K562 (cell line): ENCODE data around the gene INPP1. TPM values are rescaled to one million over a fixed set of nuclear protein-coding genes. Genes with fewer than 3 reads are reported as not detected.

Experiments
- CBX1 ChIP-seq: sonication (generic); IDR thresholded peaks from 2 replicates; pipeline ENCODE4 v1.6.1; 2016; ENCODE audit warnings: antibody characterized with exemption, low read depth, mild to moderate bottlenecking
- CREBBP ChIP-seq: IDR thresholded peaks from one replicate; pipeline ENCODE4 v1.6.1; 2012; ENCODE audit warnings: low read depth, mild to moderate bottlenecking, control low read depth, inconsistent platforms, low read length
- E2F1 ChIP-seq: sonication (generic); formaldehyde crosslinking; IDR thresholded peaks from 2 replicates; pipeline ENCODE4 v1.8.1; 2023; ENCODE audit warnings: mild to moderate bottlenecking, missing genetic modification reagents, moderate library complexity
- ETV6 ChIP-seq, 3 experiments: fragments of 150-350 bp in 1 of 3; sonication (generic) in 1 of 3; formaldehyde crosslinking in 1 of 3; IDR thresholded peaks; 2 replicates each; pipeline versions ENCODE4 v1.6.1 to v1.8.0; 2014 to 2022; ENCODE audit warnings: borderline replicate concordance in 2 of 3, low read depth in 2 of 3, antibody characterized with exemption in 1 of 3, low read length in 1 of 3, mild to moderate bottlenecking in 1 of 3, missing genetic modification reagents in 1 of 3
- FOXJ3 ChIP-seq: sonication (generic); formaldehyde crosslinking; IDR thresholded peaks from 2 replicates; pipeline ENCODE4 v1.4.0; 2020; ENCODE audit warnings: mild to moderate bottlenecking, missing genetic modification reagents
- HIVEP1 ChIP-seq: fragments of 250-450 bp; sonication (Bioruptor Pico); IDR thresholded peaks from 2 replicates; pipeline ENCODE4 v1.4.0; 2020; ENCODE audit warnings: mild to moderate bottlenecking
- HSF4 ChIP-seq: fragments of 250-450 bp; sonication (Bioruptor Pico); IDR thresholded peaks from 2 replicates; pipeline ENCODE4 v2.1.2; 2022; ENCODE audit warnings: mild to moderate bottlenecking, moderate library complexity, borderline replicate concordance
- KAT2B ChIP-seq: IDR thresholded peaks from one replicate; pipeline ENCODE4 v1.6.1; 2012; ENCODE audit warnings: low read depth, mild to moderate bottlenecking, control low read depth, inconsistent platforms, low read length, moderate library complexity
- KLF6 ChIP-seq: fragments of 250-450 bp; sonication (Bioruptor Pico); IDR thresholded peaks from 2 replicates; pipeline ENCODE4 v1.4.0; 2020; ENCODE audit warnings: mild to moderate bottlenecking, moderate library complexity, borderline replicate concordance
- MED1 ChIP-seq: sonication (generic); formaldehyde crosslinking; IDR thresholded peaks from 2 replicates; pipeline ENCODE4 v1.8.1; 2023; ENCODE audit warnings: missing genetic modification reagents, borderline replicate concordance
- NFATC3 ChIP-seq: fragments of 450-650 bp; IDR thresholded peaks from 2 replicates; pipeline ENCODE4 v1.6.1; 2017; ENCODE audit warnings: mild to moderate bottlenecking
- RB1 ChIP-seq: fragments of 450-650 bp; IDR thresholded peaks from 2 replicates; pipeline ENCODE4 v1.6.1; 2017; ENCODE audit warnings: low read depth, mild to moderate bottlenecking
- RFX7 ChIP-seq: fragments of 250-450 bp; sonication (Bioruptor Pico); IDR thresholded peaks from 2 replicates; pipeline ENCODE4 v1.5.1; 2021; ENCODE audit warnings: mild to moderate bottlenecking
- SFPQ ChIP-seq: fragments of 200-400 bp; formaldehyde crosslinking; IDR thresholded peaks from 2 replicates; pipeline ENCODE4 v1.6.1; 2017; ENCODE audit warnings: mild to moderate bottlenecking, low read depth, low read length, moderate library complexity
- TCFL5 ChIP-seq: fragments of 250-450 bp; sonication (Bioruptor Pico); conservative IDR thresholded peaks from 2 replicates; pipeline ENCODE4 v1.6.1; 2021; ENCODE audit warnings: mild to moderate bottlenecking, moderate library complexity, matching md5 sums
- TSC22D4 ChIP-seq: fragments of 450-650 bp; IDR thresholded peaks from 2 replicates; pipeline ENCODE4 v1.6.1; 2016; ENCODE audit warnings: missing genetic modification characterization, missing biosample characterization, control low read depth
- ZC3H8 ChIP-seq: fragments of 450-650 bp; IDR thresholded peaks from 2 replicates; pipeline ENCODE4 v1.6.1; 2017
- ZKSCAN3 ChIP-seq: fragments of 250-450 bp; sonication (Bioruptor Pico); IDR thresholded peaks from 2 replicates; pipeline ENCODE4 v1.4.0; 2020
- ZNF140 ChIP-seq: fragments of 250-450 bp; sonication (Bioruptor Pico); IDR thresholded peaks from 2 replicates; pipeline ENCODE4 v1.8.0; 2021; ENCODE audit warnings: moderate library complexity, mild to moderate bottlenecking, inconsistent platforms
- ZNF324 ChIP-seq: fragments of 250-450 bp; sonication (Bioruptor Pico); IDR thresholded peaks from 2 replicates; pipeline ENCODE4 v1.4.0; 2020; ENCODE audit warnings: mild to moderate bottlenecking
- ZNF561 ChIP-seq: fragments of 450-650 bp; formaldehyde crosslinking; conservative IDR thresholded peaks from 2 replicates; pipeline ENCODE4 v1.4.0; 2020; ENCODE audit warnings: mild to moderate bottlenecking, moderate library complexity
- ZNF57 ChIP-seq: fragments of 450-650 bp; formaldehyde crosslinking; IDR thresholded peaks from 2 replicates; pipeline ENCODE4 v1.4.0; 2020; ENCODE audit warnings: mild to moderate bottlenecking, moderate library complexity
- ZNF592 ChIP-seq: fragments of 450-650 bp; IDR thresholded peaks from 2 replicates; pipeline ENCODE4 v1.6.1; 2017; ENCODE audit warnings: antibody characterized with exemption, mild to moderate bottlenecking
- polyA plus RNA-seq, 8 experiments: library from polyadenylated mRNA; depleted of rRNA in 4 of 8; stranded (reverse) in 5 of 8; unstranded in 3 of 8; fragments of >200 nt; fragmentation: Nextera tagmentation in 2 of 8; fragmentation: Illumina TruSeq in 1 of 8; extraction: Ambion mirVana in 2 of 8; extraction: Trizol in 1 of 8; gene quantifications; 2 replicates each; pipeline versions ENCODE4 v1.2.1 to v1.2.3, GENCODE V29; 2011 to 2014; ENCODE audit warnings: inconsistent platforms in 1 of 8, missing spikeins in 1 of 8
- total RNA-seq, 7 experiments: library from RNA; depleted of rRNA in 6 of 7; stranded (reverse); fragments of >200 nt in 6 of 7; fragmentation: Illumina TruSeq in 2 of 7; extraction: Trizol in 2 of 7; gene quantifications; 2 replicates each; pipeline versions ENCODE4 v1.2.1 to v1.2.3, GENCODE V29; 2011 to 2021; ENCODE audit warnings: low replicate concordance in 1 of 7

INPP1 gene
- total and polyA plus RNA-seq, 9 of the 15 experiments (the other 6 are each of a cell fraction or from before 2014, with no cell fraction given), result 3.7 to 11.8 (median 6.5) TPM

- no peak for TF ChIP-seq SFPQ
- TF ChIP-seq ZNF592, result no peak
- no peak for TF ChIP-seq KAT2B
- TF ChIP-seq ZNF561 (CRISPR knock-in tag), result no peak
- TF ChIP-seq CREBBP, result no peak
- TF ChIP-seq HSF4 (CRISPR knock-in tag), result no peak
- no peak for TF ChIP-seq KLF6
- no peak for TF ChIP-seq ZNF57
- no peak for TF ChIP-seq ZC3H8
- TF ChIP-seq RFX7, result no peak
- TF ChIP-seq ETV6 (IDR thresholded peaks at IDR 0.05; ENCODE audit: borderline replicate concordance in 1 of 2, low read depth in 2 of 2, low read length in 1 of 2), result no peak
- no peak for TF ChIP-seq ETV6 (CRISPR knock-in tag; IDR thresholded peaks at IDR 0.05; ENCODE audit: borderline replicate concordance)
- no peak for TF ChIP-seq NFATC3
- TF ChIP-seq ZNF140 (CRISPR knock-in tag), result no peak
- no peak for TF ChIP-seq ZNF324
- no peak for TF ChIP-seq TSC22D4 (tag)
- TF ChIP-seq RB1, result no peak
- no peak for TF ChIP-seq E2F1 (CRISPR knock-in tag)
- no peak for TF ChIP-seq TCFL5
- TF ChIP-seq MED1 (CRISPR knock-in tag), result no peak
- TF ChIP-seq HIVEP1, result no peak
- TF ChIP-seq CBX1, result no peak
- TF ChIP-seq FOXJ3 (CRISPR knock-in tag), result no peak
- TF ChIP-seq ZKSCAN3, result no peak
Observed at GRCh38 chr2:190379249-190379964, 36.0 kb downstream of the INPP1 start (continued).
